GM18519 (cell line): Measurements from ENCODE around the gene RNF182.
"Not testable (repeated sequence)": the region's sequence is repeated elsewhere in the genome, so short reads cannot be mapped to it uniquely, and the experiment has no call there.

Source experiments
- ATAC-seq: cut with Tn5 transposase; IDR thresholded peaks from one replicate; pipeline ENCODE4 v1.9.1; 2021; ENCODE audit warnings: mild to moderate bottlenecking, moderate library complexity; ENCODE audit not compliant: unreplicated experiment, low FRiP score

The RNF182 gene

GRCh38 chr6:13916230-13916944 lies 8.4 kb upstream of the RNF182 start:
- no peak for ATAC-seq

- no peak for ATAC-seq
These were observed 7.6 kb upstream of the RNF182 start for GRCh38 chr6:13917141-13917540.

GRCh38 chr6:13918686-13919250 lies 6.0 kb upstream of the RNF182 start:
- ATAC-seq = no peak

GRCh38 chr6:13919861-13920260 lies 4.9 kb upstream of the RNF182 start:
- no peak for ATAC-seq

GRCh38 chr6:13920552-13920951 lies 4.2 kb upstream of the RNF182 start:
- ATAC-seq = no peak

- no peak for ATAC-seq
These were observed 2.0 kb upstream of the RNF182 start for GRCh38 chr6:13922750-13923149.

GRCh38 chr6:13923527-13924145 lies 1.1 kb upstream of the RNF182 start:
- ATAC-seq = no peak

GRCh38 chr6:13924146-13924948 lies 405 bp upstream of the RNF182 start:
- ATAC-seq = no peak

- ATAC-seq = no peak
These were observed 1.6 kb downstream of the RNF182 start for GRCh38 chr6:13926378-13926777.

GRCh38 chr6:13927203-13927602 lies 2.5 kb downstream of the RNF182 start:
- no peak for ATAC-seq

GRCh38 chr6:13929196-13929595 lies 4.4 kb downstream of the RNF182 start:
- no peak for ATAC-seq

- ATAC-seq = no peak
These were observed 7.1 kb downstream of the RNF182 start for GRCh38 chr6:13931797-13932402.

- ATAC-seq = no peak
These were observed 8.0 kb downstream of the RNF182 start for GRCh38 chr6:13932785-13933184.

GRCh38 chr6:13934721-13935120 lies 10.0 kb downstream of the RNF182 start:
- no peak for ATAC-seq

- no peak for ATAC-seq
These were observed 10.6 kb downstream of the RNF182 start for GRCh38 chr6:13935190-13935880.

GRCh38 chr6:13935881-13936261 lies 11.1 kb downstream of the RNF182 start:
- ATAC-seq = not testable (repeated sequence)

- no peak for ATAC-seq
These were observed 17.1 kb downstream of the RNF182 start for GRCh38 chr6:13941902-13942301.

- ATAC-seq = no peak
These were observed 19.2 kb downstream of the RNF182 start for GRCh38 chr6:13943943-13944342.

- no peak for ATAC-seq
These were observed 21.8 kb downstream of the RNF182 start for GRCh38 chr6:13946506-13946905.

GRCh38 chr6:13947611-13948178 lies 22.9 kb downstream of the RNF182 start:
- no peak for ATAC-seq
